Stimulated activated CD4-positive, alpha-beta T cell treated with anti-CD3 and anti-CD28 coated beads, TNF-alpha, amount 100 ng/mL, for 48 hours (primary cell): Measurements from ENCODE around the gene APBB2.
"Not testable (repeated sequence)": the region's sequence is repeated elsewhere in the genome, so short reads cannot be mapped to it uniquely, and the experiment has no call there.

Experiments
- DNase-seq, 3 donors: peaks; one replicate each; pipeline ENCODE4 v3.0.0-alpha.2; 2020; ENCODE audit warnings: low read depth in 3 of 3

The APBB2 gene

DNA sequence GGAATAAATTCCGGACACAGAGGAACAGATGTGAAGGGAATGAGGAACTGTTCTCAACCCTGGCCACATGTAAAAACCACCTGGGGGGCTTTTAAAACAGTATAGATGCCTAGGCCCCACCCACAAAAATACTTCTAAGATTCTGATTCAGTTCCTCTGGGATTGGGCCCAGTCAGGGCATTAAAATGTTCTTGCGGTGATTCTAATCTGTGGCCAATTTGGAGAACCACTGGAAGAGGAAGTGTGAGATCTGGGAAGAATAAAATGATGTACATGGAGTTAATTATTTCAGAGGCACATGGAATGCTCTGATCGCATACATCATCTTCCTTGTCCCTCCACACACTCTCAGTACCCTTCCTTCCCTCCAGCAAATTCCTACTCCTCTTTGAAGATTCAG lies 192.2 kb downstream of the APBB2 start:
- DNase-seq: no peak

- DNase-seq: no peak
Measured at GRCh38 chr4:41015016-41015675, 199.2 kb downstream of the APBB2 start.

- DNase-seq: no peak
Measured at GRCh38 chr4:41014158-41014557, 200.2 kb downstream of the APBB2 start.

- DNase-seq: no peak
Measured at GRCh38 chr4:41013746-41014145, 200.6 kb downstream of the APBB2 start.

DNA sequence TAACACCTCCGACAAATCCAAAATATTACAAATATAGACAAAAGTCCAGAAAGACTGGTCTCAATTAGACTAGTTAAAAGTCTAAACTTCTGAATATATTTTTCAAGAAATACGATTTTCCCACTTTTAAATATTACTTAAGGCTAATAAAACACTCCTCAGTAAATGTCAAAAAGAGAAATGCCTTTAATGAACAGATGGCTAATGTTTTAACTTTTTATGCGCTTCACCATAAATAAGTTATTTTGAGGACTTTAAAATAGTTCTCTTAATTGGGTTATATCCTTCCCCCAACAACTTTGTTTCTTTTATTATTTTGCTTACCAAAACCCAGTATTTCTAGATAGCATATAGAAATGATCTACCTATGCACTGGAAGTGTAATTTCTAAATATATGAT lies 201.4 kb downstream of the APBB2 start:
- no peak for DNase-seq

DNA sequence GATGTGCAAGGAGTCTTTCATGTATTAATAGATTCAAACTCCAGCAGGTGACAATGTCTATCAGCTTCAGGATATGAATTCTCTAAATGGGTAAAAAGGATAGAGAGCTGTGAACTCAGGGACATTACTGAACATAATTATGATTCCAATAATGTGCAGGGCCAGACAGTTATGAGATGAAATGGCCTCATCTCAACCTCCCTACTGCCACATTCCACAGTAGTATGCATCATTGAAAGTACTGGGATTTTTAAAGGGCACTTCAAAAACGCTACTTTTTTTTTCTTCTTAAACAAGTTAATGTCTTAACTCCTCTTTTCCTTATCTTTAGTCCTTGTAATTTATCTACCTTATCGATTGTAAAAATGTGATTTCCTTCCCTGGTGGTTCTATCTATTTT lies 202.0 kb downstream of the APBB2 start:
- DNase-seq: no peak

DNA sequence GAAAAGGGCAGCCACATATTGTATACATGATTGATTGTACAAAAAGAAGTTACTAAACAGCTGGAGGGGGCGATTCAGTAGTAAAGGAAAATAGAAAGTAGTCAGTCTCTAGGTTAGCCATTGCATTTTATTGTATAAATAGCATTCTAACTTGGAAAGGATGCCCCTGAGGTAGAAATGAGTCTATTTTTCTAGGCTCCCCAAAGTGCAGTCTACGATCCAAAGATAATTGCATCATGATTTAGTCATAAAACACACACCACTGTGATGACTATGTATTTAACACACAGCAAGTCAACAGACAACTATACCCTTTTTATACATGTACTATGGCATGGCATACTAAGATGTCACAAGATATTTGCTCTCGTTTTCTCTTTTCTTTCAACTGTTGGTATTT lies 204.9 kb downstream of the APBB2 start:
- no peak for DNase-seq

GRCh38 chr4:41006141-41006540 lies 208.2 kb downstream of the APBB2 start:
- no peak for DNase-seq

DNA sequence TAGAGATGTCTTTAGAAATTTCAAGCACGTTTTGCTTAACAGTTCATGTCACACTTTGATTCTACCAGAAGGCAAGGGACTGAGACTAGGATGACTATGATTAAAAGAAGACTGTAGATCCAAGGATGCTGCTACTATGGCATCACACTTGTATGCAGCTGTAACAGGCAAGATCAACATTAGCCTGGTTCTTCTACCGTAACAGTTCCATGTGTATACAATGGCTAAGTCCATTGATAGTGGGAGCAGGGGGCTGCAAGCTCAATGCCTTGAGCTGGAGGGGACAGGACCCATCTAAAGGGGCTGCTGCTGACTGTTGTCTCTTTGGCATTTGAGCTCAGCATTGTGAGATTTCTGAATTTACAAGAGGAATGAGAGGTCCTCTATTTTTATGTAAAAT lies 212.0 kb downstream of the APBB2 start:
- no peak for DNase-seq

DNA sequence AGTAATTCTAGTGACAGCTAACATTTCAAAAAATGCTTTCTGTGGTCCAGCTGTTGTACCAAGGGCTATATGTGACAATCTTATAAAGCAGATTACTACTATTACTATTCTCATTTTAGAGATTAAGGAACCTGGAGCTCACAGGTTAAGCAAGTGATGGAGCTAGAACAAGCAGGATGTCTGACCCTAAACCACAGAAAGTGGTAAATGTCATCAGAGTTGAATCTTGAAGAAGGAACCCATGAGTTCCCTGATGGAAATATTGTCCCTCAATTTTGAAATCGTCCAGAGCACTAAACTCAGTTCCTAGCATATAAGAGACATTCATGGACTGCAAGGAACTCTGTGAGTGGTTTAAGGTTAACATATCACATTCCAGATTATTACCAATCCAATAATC lies 214.0 kb downstream of the APBB2 start:
- DNase-seq: no peak

- DNase-seq: no peak
Measured at GRCh38 chr4:40998675-40999358, 215.5 kb downstream of the APBB2 start.

DNA sequence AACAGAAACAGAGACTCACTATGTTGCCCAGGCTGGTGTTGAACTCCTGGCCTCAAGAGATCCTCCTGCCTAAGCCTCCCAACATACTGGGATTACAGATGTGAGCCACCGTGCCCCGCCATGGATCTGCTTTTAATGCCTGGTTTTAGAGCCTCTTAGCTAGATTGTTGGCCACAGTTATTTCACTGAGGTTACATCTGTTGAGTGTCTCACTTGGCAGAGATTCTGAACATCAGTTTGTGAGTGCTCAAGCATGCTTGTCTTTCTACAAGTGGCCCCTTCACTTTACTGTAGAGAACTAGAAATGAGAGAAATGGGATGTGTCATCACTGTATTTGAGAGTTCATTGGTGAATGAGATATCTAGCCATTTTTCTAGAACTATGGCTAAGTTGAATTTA lies 218.5 kb downstream of the APBB2 start:
- DNase-seq: no peak

DNA sequence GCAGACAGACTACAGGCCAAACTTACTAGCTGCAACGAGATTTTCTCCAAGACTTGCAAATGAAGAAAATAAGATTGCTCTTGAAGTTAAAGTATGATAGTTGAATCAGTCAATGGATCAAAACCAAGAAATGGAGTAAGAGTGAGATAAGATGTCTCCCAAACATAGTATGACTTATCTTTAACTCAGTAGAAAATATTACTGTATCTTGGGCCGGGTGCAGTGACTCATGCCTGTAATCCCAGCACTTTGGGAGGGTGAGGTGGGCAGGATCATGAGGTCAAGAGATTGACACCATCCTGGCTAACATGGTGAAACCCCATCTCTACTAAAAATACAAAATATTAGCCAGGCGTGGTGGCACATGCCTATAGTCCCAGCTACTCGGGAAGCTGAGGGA lies 220.0 kb downstream of the APBB2 start:
- DNase-seq: not testable (repeated sequence)

DNA sequence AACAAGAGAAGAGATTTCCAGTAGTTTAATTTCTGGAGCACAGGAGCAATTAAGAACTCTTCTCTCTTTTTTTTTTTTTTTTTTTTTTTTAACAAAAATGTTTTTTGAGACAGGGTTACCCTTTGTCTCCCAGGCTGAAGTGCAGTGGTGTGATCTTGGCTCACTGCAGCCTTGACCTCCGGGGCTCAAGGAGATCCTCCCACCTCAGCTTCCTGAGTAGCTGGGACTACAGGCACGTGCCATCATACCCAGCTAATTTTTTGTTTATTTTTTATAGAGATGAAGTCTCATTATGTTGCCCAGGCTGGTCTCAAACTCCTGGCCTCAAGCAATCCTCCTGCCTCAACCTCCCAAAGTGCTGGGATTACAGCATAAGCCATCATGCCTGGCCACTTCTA lies 221.0 kb downstream of the APBB2 start:
- not testable (repeated sequence) for DNase-seq

DNA sequence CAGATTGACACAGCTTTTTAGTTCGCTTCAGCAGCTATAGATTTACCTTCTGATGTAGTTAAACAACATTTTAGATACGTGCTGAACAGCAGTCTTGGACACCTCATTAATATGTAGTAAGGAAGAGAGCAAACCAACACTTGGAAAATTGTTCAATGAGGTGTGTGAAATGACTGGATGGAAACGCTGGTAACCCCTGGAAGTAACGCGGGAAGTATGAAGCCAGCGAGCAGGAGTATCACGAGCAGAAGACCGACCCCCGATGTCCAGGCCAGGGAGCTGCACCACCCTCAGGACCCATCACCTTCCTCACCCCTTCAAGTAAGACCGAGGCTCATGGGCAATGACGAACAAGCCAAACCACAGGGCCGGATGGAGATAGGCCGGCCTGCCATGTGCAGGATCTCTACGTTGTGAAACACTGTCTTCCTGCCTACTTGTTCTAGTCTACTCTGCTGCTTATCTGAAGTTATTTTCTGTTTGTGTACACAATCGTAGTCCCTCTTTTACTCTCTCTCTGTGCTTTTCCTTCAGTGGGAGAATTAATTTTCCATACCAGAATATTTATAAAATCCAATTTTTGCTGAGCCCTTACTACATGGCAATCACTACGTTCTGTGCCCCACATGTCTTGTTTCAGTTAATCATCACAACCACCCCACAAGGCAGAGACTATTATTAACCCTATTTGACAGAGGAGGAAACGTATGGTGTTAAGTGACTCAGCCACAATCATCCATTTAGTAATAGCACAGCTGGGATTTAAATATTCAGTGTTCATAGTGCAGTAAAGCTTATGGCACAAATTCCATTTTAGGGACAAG lies 221.7 kb downstream of the APBB2 start:
- no peak for DNase-seq

- DNase-seq: no peak
Measured at GRCh38 chr4:40991908-40992307, 222.4 kb downstream of the APBB2 start.

DNA sequence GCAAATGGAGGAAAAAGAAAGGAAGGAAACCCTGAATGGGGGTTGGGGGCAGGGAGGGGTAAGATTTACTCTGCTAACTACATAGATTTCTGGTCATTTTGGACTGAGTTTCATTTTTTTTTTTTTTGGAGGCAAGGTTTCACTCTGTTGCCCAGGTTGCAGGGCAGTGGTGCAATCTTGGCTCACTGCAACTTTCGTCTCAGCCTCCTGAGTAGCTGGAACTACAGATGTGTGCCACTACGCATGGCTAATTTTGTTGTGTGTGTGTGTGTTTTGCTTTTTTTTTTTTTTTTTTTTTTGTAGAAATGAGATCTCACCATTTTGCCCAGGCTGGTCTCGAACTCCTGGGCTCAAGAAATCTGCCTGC lies 223.5 kb downstream of the APBB2 start:
- DNase-seq: no peak

GRCh38 chr4:40990236-40990898 lies 224.0 kb downstream of the APBB2 start:
- no peak for DNase-seq

GRCh38 chr4:40987151-40987550 lies 227.2 kb downstream of the APBB2 start:
- DNase-seq: no peak

DNA sequence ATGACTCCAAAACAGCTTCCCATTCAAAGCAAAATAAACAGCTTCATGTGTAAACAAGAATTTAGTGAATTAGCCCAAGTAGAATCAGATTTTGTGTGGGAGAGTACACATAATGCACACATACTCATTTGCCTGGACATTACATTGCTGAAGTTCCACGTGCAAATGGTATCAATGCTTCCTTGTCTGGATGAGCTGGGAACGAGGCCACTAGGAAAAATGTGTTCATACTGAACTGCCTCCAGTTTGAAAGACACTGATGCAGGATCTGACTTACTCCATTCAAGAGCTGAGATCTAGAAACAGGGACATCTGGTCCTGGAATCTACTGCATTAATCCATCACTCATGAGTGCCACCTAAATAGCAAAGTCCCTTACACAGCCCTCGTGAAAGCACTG lies 228.0 kb downstream of the APBB2 start:
- DNase-seq: no peak

DNA sequence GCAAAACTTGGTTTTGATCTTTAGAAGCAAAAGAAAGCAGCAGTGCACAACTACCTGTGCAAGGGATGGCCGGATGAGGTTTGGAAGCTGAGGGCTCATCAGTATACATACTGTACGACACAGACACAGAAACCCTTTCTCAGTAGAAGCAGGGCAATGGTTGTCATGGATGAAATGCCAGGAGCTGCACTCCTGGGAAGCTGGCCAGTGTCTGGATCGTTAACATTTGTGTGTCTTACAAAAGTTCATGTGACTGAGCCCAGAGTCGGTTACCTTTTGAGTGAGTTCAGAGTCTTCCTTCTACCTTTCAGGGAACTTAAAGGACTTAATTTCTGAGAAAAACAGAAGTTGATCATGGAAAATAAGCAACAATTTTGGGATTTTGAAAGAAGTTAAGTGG lies 230.3 kb downstream of the APBB2 start:
- no peak for DNase-seq

DNA sequence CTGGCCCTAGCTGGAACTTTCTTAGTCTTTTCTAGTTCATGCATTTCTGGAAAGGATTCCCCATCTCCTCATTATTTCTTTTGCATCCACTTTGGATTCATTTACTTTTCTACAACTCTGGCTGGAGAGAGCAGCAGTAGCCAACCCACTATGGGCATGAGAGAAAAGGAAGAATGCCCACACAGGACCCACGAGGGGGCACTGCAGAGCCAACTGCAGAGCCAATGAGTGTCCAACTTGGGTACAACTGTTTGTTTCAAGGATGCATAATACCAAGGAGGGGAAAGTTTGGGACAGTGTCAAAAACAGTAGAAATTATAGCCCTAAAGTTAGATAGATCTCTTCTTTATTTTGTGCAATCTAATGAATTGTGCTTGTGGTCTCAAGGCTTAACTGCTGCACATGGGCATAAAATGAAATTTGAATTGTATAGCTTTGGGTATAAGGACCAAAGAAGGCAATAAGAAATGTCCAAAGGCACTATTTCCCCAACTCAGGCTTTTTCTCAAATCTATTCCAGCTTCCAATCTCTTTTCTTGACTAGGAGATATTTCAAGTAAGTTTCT lies 233.9 kb downstream of the APBB2 start:
- no peak for DNase-seq
